ENCODE measurements around the gene RABGGTA.

Gene RABGGTA

DNA sequence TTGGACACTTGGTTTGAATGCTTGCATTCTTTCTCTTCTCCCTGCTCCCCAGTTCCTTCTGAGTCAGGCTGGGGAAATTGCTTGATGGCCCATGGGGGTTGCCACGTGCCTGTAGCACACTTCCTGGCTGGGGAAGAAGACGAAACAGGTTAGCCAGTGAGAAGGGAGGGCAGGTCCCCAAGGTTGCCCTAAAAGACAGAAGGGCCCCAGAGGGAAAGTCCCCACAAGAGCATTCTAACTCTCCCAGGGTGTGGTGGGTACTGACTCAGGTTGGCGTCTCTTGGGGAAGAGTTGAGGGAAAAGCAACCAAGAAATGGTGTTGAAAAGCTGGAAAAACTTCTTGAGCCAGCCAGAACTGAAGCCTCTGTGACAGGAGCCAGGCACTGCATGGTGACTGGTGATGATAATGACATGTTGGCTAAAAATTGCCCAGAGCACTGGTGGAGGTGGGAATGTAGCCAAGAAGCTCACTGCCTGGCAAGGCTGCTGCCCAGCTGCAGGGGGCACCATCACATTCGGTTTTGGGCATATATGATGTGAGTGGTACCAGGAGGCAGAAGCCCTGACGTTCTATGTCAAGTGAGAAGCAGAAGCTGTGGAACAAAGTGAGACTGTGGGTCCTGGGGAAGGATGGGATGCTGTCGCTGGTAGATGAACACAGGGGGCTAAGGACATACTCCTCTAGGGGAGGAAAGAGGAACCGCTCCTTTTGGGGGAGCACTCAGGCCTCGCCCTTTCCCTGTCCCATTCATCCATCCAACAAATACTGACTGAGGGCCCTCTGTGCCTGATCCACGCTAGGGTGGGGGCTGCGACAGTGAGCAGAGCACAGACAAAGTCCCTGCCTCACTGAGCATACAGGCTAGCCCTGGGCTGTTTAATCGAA lies 8.1 kb upstream of the RABGGTA start:
- ATAC-seq (peak; percentile 95), DNase-seq (peak; percentile 71)

DNA sequence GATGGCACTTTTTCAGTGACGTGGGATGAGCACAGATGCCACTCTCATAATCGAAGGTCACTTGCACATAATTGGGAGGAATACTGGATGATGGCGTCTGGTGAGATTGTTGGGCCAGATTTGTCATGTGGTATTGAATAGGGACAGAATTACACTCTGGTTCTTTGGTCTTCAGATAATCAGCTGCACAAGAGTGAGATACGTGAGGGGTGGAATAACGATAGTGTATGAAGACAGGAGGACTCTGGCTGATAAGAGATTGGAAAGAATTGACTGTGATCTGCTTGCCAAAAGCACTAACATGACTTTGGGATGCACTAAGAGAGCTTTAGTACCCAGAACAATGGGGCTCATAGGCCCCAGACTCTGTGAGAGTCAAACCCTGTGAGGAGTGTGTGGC lies 7.0 kb upstream of the RABGGTA start:
- ATAC-seq: no peak
- DNase-seq: no peak

DNA sequence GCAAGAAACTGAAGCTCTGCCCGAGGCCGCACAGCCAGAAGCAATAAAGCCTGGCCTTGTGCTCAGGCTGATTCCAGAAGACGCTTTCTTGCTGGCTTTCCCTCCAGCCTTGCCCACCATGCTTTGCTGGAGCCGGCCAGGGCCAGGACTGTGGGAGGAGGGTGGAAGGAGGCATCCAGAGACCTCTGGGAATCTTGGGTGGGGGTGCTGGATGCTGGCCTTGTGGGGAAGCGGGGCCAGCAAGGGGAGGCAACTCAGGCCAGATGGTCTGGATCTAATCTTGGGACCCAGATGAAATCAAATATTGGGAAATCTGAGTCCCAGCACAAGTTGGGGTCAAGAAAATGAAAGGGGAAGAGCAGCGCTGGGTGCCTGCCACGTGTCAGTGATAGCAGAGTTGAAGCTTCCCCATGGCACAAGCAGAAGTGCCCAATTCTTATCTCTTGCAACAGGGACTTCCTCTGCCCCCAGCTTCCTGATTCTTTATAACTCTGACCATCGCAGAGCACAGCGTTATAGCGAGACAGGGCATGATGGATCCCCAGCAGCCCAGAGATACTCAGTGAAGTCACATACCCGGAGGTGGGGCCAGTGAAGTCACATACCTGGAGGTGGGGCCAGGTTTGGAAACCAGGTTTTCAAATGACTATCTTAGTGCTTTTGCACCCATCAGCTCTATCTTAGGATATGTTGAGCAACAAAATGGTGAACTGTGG lies 6.4 kb upstream of the RABGGTA start:
- peak; percentile 33 for DNase-seq
- no peak for ATAC-seq

DNA sequence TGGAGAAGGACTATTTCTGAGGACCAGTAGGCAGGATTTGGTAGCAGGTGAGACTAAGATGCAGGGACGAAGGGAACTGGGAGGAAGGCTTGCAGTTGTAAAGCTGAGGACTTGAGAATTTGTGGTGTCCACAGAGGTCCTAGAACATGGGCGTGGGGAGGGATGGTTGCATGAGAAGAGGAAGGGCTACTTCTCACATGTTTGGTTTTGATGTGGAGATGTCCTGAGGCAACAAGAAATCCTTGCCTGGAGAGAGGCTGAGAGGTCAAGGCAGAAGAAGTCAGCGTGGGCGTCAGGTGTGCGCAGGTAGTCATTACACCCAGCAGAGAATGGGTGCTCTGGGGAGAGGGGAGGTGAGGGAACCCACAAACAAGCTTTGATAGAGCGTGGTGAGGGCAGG lies 5.7 kb upstream of the RABGGTA start:
- no peak for ATAC-seq
- no peak for DNase-seq

DNA sequence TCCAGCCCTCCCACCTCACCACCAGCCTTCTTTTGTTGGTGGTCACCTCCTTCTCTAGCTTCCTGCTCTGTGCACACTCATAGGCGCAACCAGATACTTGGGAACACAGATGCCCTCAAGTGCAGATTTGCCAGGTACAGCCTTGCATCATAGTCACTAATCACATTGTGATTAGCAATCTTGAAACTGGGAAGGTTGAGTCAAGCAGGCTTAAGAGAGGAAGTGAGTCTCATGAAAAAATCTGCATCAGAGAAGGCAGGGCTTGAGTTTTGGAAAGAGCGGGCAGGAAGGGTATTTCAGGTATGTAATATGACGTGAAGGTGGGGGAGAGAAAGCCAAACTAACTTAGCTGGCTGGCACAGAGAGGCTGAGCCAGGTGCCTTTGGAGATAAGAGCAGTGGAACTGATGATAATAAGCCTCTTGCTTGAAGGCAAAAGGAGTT lies 2.7 kb upstream of the RABGGTA start:
- DNase-seq: peak; percentile 53
- peak; percentile 61 for ATAC-seq

DNA sequence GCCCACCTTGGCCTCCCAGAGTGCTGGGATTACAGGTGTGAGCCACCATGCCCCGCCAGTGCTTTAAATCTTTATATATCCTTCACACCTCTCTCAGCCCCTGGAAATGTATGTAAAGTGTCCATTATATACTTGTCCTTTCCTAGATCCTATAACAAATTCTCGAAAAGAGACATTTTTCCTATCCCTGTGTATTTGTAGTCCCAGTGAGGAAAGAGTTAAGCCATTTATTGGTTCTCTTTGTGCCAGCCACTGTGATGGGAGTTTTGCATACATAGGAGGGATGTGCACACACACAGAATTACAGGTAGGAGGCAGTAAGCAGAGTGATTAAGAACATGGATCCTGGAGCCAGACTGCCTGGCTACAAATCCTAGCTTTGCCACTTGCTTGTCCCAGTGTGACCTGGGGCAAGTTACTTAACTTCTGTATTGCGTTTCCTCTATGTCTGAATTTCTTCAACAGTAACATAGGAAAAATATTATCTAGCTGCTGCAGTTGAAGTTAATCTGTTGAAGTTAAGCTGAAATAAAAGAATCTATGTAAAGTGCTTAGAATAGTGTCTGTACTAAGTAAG lies 2.1 kb upstream of the RABGGTA start:
- no peak for ATAC-seq
- DNase-seq: no peak

DNA sequence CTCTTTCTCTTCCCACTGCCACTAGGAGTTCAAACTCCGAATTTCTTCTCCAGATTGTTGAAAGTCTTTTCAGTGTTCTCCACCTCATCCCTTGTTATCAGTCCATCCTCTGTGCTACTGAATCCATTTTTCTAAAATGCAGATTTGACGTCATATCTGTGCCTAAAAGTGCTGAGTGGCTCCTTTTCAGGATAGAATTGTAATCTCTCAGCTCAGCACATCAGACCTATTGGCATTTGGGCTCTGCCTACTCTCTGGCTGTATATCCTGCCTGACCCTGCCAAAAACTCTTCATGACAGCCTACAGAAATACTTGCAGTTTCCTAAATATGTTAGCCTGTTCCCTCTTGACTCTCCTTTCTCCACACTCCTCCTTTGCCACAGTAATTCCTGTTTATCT lies 1.1 kb upstream of the RABGGTA start:
- DNase-seq (no peak), ATAC-seq (no peak)

DNA sequence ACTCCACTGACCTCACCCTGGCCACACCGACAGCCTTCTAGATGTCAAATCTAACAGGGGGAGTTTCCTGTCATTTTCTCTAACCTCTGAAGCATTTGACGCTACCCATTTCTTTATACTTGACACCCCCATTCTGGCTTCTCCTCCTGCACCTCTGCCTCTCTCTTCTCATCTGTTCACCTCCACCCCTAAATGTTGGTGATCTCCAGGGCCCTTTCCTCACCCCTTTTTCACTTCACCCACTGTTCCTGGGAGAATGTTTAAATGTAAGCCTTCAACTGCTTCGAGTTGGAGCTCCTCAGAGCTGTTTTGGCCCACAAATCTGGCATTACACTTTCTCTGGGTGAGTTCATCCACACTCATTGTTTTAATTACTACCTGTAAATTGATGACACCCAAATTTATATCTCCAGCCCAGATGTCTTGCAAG lies 452 bp upstream of the RABGGTA start:
- ATAC-seq (no peak), DNase-seq (no peak)

DNA sequence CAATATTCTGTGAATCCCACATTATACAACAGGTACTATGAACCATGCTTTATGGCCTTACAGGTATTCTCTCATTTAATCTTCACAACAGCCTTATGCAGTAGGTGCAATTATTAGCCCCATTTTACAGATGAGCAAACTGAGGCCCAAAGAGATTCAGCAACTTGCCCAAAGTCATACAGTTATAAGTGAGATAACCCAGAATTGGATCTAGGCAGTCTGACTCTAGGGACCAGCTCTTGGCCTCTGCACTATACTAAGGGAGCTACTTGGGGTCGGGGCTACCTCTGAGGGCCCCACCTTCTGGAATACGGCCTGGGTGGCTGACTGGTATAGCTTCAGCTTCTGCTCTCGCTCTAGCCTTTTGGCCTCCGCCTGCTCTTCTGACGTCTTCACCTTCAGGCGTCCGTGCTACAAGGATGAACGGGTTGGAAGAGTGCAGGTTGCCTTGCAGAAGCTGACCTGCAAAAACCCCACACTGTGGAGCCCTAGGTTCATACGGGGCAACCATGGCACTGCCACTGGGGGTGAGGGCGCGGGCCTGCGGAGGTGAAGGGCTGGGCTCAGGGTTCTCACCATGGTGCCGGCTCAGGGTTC lies 762 bp downstream of the RABGGTA start:
- no peak for DNase-seq
- no peak for ATAC-seq

DNA sequence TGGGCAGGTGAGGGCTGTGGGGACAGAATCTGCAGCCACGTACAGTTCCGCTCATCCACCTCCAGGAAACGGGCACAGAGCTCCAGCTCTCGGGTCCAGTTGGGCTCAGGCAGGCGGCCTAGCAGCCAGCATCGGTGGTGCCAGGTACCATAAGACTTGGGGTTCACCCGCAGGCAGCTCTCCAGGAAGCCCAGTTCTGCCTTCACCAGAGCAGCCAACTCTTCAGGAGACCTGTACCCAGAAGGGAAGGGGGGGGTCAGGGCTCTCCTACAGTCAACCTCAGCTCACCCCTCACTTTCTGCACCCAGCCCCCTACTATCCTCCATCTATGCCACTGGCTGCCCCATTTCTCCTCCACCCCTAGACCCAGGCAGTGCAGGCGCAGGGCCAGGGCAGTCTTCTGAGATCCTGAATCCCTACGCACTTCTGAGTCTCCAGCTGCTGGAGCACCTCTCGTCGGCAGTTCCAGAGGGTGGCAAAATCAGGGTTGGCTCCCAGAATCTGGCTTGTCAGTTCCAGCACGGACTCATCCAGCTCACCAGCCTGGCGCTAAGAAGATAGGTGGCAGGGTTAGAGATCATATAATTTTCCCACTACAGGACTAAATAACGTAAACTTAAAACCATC lies 1.4 kb downstream of the RABGGTA start:
- ATAC-seq: no peak

DNA sequence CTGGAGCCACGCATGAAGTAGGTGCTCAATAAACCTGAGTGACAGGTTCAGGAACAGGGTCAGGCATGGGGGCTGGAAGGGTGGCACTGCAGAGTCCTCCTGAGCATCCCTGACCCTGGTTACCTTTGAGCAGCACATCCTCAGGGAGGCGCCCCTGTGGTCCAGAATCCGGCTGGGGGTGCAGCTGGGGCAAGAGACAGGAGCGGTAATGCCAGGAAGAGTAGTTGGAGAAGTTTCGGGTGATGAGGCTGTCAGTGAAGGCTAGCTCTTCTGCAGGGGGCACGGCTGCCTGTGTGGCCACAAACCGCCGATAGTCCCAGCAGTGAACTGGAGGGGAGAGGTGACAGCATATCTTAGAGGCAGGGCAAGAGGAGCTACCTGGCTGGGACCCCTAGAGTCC lies 2.0 kb downstream of the RABGGTA start:
- no peak for ATAC-seq
- no peak for DNase-seq

More for the DNA sequence above, 1.4 kb downstream of the RABGGTA start:
- DNase-seq: no peak

DNA sequence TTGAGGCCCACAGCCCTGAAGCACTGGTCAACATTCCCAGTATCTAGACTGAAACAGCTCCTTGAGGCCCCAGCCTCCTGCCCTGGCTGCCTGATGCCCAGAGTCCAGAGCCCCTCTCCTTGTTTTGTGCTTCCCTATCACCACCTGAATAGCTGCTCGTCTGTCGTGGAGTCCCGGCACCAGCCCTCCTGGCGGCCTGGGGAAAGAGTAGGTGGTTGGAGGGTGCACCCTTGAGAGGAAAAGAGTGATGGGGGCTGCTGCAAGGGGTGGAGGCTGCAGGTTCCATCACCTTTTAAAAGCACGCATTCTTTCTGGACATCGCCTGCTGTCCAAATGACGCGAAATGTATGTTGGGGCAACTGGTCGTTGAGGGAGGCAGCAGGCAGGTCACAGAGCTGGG lies 3.2 kb downstream of the RABGGTA start:
- ATAC-seq (no peak), DNase-seq (no peak)

DNA sequence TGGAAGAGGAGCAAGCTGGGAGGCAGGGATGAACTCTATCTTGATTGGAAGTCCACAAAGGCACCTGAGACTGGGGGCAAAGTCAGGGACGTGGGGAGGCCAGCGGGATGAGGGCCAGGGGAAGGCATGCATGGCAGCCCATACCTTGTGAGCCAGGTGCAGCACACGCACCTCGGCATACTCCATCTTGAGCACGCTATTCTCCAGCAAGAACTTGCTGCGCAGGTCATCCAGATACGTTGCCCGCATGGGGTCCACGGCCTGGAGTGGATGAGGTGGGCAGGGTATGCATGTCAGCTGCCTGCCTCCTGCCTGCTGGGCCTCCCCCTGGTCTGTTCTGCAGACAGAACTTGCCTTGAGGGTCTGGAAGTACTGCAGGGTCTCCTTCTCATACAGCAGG lies 3.9 kb downstream of the RABGGTA start:
- ATAC-seq (no peak), DNase-seq (no peak)

DNA sequence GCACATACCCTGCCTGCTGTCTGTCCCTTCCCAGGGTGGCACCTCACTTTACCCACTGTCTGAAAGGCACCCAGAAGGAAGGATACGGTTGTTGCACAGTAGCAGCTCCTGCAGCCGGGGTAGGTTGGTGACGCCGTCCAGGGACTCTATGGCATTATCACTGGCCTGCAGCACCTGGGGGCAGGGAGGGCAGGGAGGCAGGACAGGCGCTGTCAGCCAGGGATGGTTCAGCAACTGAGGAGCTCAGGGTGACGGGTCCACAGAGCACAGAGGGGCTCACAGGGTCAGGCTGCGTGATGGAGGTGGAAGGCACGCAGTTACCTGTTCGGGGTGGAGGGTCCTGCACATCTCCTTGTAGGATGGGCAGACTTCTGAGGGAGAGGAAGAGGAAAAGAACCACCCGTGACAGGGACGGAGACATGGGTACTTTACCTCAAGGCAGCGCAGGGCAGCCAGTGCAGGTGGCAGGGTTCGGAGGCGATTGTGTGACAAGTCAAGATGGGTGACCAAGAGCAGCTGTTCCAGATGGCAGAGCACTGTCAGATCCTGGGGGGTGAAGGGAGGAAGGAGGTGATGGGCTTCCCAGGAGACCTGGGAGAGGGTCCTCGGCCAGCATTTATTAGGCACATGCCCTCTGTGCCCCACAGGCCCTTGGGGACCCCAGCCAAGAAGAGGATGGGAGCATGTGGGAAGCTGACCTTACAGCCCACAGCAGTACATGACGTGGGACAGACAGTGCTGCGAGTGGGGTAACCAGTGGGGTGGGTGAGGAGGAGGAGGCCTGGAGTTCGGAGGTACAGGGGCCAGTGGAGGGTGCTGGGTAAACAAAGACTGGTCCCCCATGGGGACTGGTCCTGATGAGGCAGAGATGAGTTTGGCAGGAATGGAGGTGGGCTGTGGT lies 4.8 kb downstream of the RABGGTA start:
- DNase-seq: no peak
- no peak for ATAC-seq

DNA sequence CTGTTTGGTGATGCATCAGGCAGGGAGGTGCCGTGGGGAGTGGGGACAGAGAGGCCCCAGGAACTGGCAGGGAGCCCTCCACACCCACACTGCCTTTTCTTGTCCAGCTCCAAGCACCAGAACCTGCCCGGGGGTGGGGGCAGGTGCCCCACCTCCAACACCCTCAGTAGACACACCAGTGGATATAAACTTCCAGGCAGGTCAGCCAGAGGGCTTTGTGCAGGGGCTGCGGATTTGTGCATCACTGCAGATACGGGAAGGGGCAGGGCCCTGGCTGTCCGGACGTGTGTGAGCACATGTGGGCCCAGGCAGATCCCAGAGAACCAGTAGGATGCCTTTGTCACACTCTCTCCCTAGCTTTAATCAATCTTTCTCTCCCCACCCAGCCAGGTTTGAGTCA lies 7.1 kb downstream of the RABGGTA start:
- ATAC-seq (no peak), DNase-seq (no peak)

DNA sequence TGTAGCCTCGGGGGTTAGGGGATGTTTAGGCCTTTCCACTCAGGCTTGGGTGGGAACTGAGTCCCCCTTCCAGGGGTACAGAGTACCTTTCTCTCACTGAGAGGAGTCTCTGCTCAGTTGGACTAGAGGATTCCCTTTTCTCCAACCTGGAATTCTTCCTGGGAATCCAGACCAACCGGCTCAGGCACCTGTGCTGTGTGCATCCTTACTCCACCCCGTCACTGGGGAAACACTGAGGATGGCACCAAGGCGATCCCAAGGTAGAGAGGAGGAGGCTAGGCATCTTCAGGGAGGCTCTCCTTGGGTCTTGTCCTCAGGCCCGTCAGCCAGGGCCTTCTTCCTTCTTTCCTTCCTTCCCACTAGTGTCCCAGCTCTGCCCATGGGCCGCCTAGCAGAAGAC lies 7.5 kb downstream of the RABGGTA start:
- ATAC-seq (no peak), DNase-seq (no peak)

DNA sequence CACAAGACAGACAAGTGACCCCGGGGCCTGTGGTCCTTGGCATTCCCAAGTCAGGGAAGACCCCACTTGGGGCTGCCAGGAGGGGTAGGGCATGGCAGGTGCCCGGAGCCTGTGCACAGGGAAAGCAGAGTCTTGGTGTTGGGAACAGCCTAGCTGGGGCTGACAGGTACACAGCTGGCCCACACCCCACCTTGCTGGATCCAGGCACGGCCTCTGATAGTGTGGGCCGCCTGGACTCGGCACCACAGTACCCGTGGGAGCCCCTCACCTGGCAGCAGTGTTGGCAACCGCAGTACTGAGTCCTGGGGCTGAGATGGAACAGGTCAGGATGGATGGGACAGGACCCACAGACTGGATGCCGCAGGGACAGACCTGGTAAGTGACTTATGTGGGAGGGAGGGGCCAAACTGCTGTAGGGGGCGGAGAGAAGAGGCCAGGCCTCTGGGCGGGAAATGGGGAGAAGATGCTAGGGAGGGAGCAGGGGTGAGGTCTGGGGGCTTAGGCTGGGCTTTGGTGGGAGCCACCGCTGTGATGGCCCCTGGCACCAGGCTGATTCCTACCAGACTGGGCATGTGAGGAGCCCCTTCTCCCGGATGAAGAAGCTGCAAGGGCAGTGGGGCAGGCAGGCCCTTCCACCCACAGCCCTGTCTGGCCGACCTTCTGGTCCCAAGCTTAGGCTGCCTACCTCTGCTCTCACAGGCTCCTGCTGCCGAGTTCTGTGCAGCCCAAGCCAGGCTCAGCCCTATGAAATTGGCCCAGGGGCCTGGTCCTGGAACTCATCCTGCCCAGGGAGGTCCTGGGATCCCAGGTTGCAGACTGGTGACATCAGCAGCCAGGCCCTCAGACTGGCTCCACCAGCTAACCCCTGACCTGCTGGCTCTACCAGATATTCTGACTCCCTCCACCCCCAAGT lies 8.3 kb downstream of the RABGGTA start, which contains the start of gene TGM1:
Gene TGM1, minus strand, starts transcription at position 357 of the 913 bp plus-strand sequence. CDS start 825 bp downstream, outside the sequence.
- ATAC-seq: no peak
- DNase-seq: no peak

DNA sequence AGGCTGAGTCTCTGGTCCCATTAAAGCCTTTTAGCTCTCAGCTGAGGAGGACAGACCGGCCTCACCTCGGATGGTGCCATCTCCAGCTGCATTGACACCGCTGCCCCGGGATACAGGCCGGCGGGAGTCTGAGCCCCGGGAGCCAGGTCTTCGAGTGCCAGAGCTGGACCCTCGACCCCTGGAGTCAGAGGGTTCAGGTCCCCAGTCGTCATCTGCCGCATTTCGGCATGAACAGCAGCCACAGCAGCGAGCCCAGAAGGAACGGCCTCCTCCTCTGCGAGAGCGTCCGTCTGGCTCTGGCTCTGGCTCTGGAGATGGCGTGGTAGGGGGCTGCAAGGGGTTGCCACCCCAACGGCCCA lies 9.4 kb downstream of the RABGGTA start:
- ATAC-seq (no peak), DNase-seq (no peak)

DNA sequence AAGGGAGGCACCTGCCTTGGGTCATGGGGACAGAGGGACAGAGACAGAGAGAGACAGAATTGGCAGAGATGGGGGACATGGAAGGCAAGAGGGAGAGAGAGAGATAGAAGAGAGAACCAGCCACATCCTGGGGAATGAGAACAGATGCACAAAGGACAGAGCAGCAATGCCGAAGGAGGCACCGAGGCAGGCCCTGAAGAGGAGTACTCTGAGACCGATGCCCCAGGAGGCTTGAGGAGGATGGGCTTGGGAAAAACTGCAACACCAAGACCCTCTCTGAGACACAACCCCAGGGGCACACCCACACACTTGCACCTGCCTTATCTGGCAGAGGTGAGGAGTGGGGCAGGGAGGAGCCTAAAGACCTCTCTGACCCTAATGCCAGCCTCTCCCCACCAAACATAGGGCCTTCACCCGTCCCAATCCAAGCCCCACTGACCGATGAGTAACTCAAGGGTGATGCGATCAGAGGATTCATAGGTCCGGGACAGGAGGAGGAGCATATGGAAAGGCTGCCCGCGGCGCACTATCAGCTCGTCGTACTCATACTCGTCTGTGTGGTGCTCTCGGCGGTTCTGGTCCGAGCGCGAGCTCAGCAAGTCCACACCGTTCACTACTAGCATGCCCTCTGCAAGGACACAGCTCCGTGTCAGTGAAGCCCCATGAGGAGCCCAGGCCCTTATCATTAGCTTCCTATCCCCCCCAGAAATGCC lies 10.0 kb downstream of the RABGGTA start:
- ATAC-seq (no peak), DNase-seq (no peak)
